ENCODE data around the gene EIF3I.

DNA sequence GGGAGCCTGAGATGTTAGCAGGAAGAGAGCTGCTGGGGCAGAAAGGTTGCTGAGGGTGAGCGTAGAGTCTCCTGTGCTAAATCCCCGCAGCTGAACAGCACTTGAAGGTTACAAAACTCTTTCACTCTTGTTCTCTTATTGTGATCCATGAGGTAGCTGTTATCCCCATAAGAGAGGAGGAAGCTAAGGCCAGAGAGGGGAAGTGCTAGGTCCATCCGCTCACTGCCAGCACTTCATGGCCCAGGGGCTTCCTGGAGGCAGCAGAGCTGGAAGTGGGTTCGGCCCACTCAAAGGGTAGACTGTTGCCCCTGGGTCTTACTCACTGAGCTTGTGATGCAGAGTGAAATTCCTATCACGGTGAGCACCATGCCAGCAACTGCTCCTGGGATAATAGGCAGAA is 5.6 kb upstream of the EIF3I start:
- TF ChIP-seq, protein P1, sequence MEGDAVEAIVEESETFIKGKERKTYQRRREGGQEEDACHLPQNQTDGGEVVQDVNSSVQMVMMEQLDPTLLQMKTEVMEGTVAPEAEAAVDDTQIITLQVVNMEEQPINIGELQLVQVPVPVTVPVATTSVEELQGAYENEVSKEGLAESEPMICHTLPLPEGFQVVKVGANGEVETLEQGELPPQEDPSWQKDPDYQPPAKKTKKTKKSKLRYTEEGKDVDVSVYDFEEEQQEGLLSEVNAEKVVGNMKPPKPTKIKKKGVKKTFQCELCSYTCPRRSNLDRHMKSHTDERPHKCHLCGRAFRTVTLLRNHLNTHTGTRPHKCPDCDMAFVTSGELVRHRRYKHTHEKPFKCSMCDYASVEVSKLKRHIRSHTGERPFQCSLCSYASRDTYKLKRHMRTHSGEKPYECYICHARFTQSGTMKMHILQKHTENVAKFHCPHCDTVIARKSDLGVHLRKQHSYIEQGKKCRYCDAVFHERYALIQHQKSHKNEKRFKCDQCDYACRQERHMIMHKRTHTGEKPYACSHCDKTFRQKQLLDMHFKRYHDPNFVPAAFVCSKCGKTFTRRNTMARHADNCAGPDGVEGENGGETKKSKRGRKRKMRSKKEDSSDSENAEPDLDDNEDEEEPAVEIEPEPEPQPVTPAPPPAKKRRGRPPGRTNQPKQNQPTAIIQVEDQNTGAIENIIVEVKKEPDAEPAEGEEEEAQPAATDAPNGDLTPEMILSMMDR (conservative IDR thresholded peaks at IDR 0.05 in 1 of 2, IDR thresholded peaks at IDR 0.05 in 1 of 2; ENCODE audit: low read depth in 1 of 2, low read length in 2 of 2) = no peak
- no peak for TF ChIP-seq EZH2 (IDR thresholded peaks at IDR 0.05; ENCODE audit: low read length, missing control alignments)
